Measurements from ENCODE around the gene TBC1D2. TPM values are rescaled to one million over a fixed set of nuclear protein-coding genes. Genes with fewer than 3 reads are reported as not detected.

TBC1D2 gene
- total RNA-seq, 4 donors from 2014 or later, result 42.4 to 57.4 (median 49.0) TPM

GRCh38 chr9:98186236-98186635 lies 69.2 kb downstream of the TBC1D2 start:
- peaks cover 6% of the 10 kb centered on the region for H3K4me1 ChIP-seq
- no peak for DNase-seq (ENCODE audit: low spot score in 2 of 2)
- 36% methylated on average over 1 of the region's 1 CpG for WGBS

GRCh38 chr9:98185611-98186171 lies 69.8 kb downstream of the TBC1D2 start:
- WGBS, result 29% methylated on average over 4 of the region's 6 CpGs
- H3K9me3 ChIP-seq, result no peaks in the 10 kb centered on the region
- no peak for TF ChIP-seq POLR2AphosphoS5 (IDR thresholded peaks at IDR 0.05)
- no peak for TF ChIP-seq POLR2A (IDR thresholded peaks at IDR 0.05)
- no peak for TF ChIP-seq EP300 (IDR thresholded peaks at IDR 0.05)
- TF ChIP-seq CTCF (IDR thresholded peaks at IDR 0.05), result no peak

More at GRCh38 chr9:98186236-98186635, 69.2 kb downstream of the TBC1D2 start:
- no peaks in the 10 kb centered on the region for H3K9me3 ChIP-seq
- no peak for TF ChIP-seq EP300 (IDR thresholded peaks at IDR 0.05)
- no peak for TF ChIP-seq POLR2AphosphoS5 (IDR thresholded peaks at IDR 0.05)
- no peak for TF ChIP-seq CTCF (IDR thresholded peaks at IDR 0.05)
- no peak overlapping the region for H3K4me3 ChIP-seq
- no peak overlapping the region for H3K27ac ChIP-seq
- H3K36me3 ChIP-seq, result no peaks in the 10 kb centered on the region
- H3K27me3 ChIP-seq, result no peaks in the 10 kb centered on the region

GRCh38 chr9:98185021-98185567 lies 70.4 kb downstream of the TBC1D2 start:
- H3K27ac ChIP-seq, result no peak overlapping the region
- H3K4me3 ChIP-seq, result no peak overlapping the region
- H3K27me3 ChIP-seq, result no peaks in the 10 kb centered on the region
- H3K36me3 ChIP-seq, result no peaks in the 10 kb centered on the region
- TF ChIP-seq CTCF (IDR thresholded peaks at IDR 0.05) (no peak), POLR2A (IDR thresholded peaks at IDR 0.05) (no peak), EP300 (IDR thresholded peaks at IDR 0.05) (no peak), POLR2AphosphoS5 (IDR thresholded peaks at IDR 0.05) (no peak)
- 94% methylated on average over 6 of the region's 6 CpGs for WGBS
- H3K9me3 ChIP-seq, result no peaks in the 10 kb centered on the region
- H3K4me1 ChIP-seq, result peaks cover 5% of the 10 kb centered on the region
- DNase-seq (ENCODE audit: low spot score in 2 of 2), result no peak

More at GRCh38 chr9:98185611-98186171, 69.8 kb downstream of the TBC1D2 start:
- H3K4me3 ChIP-seq, result no peak overlapping the region
- DNase-seq (ENCODE audit: low spot score in 2 of 2), result no peak
- H3K27me3 ChIP-seq, result no peaks in the 10 kb centered on the region
- no peak overlapping the region for H3K27ac ChIP-seq
- peaks cover 5% of the 10 kb centered on the region for H3K4me1 ChIP-seq
- H3K36me3 ChIP-seq, result no peaks in the 10 kb centered on the region

- TF ChIP-seq POLR2A (IDR thresholded peaks at IDR 0.05) (no peak), EP300 (IDR thresholded peaks at IDR 0.05) (no peak)
- Histone ChIP-seq H3K36me3 (no peaks in the 10 kb centered on the region), H3K27ac (no peak overlapping the region), H3K27me3 (no peaks in the 10 kb centered on the region), H3K4me3 (no peak overlapping the region), H3K9me3 (no peaks in the 10 kb centered on the region), H3K4me1 (peaks cover 5% of the 10 kb centered on the region)
- no peak for DNase-seq (ENCODE audit: low spot score in 2 of 2)
- WGBS, result 89% methylated on average over 6 of the region's 6 CpGs
Measured at GRCh38 chr9:98184326-98184725, 71.1 kb downstream of the TBC1D2 start.

- WGBS, result 96% methylated on average over 9 of the region's 9 CpGs
Measured at GRCh38 chr9:98182889-98183599, 72.4 kb downstream of the TBC1D2 start.

More at GRCh38 chr9:98182889-98183599, 72.4 kb downstream of the TBC1D2 start:
- no peaks in the 10 kb centered on the region for H3K27me3 ChIP-seq
- H3K36me3 ChIP-seq, result no peaks in the 10 kb centered on the region
- H3K27ac ChIP-seq, result no peak overlapping the region
- TF ChIP-seq POLR2AphosphoS5 (IDR thresholded peaks at IDR 0.05) (no peak), CTCF (IDR thresholded peaks at IDR 0.05) (no peak), POLR2A (IDR thresholded peaks at IDR 0.05) (no peak), EP300 (IDR thresholded peaks at IDR 0.05) (no peak)
- no peak overlapping the region for H3K4me3 ChIP-seq
- no peak for DNase-seq (ENCODE audit: low spot score in 2 of 2)
- H3K9me3 ChIP-seq, result no peaks in the 10 kb centered on the region
- H3K4me1 ChIP-seq, result peaks cover 5% of the 10 kb centered on the region
